Activated CD4-positive, alpha-beta T cell treated with anti-CD3 and anti-CD28 coated beads, Interleukin-2, amount 10 ng/mL, durations not matched to agents 24 days and 14 days (primary cell): ENCODE data around the gene SMC5. TPM values are rescaled to one million over a fixed set of nuclear protein-coding genes. Genes with fewer than 3 reads are reported as not detected.
"Not testable (repeated sequence)": the region's sequence is repeated elsewhere in the genome, so short reads cannot be mapped to it uniquely, and the experiment has no call there.

ENCODE experiments used
- DNase-seq: peaks from one replicate; pipeline ENCODE4 v3.0.0; 2022
- H3K27ac Mint-ChIP-seq: one replicate; pipeline ENCODE4 v1.8.0; 2022; ENCODE audit warnings: mild to moderate bottlenecking, mixed read lengths
- H3K27me3 Mint-ChIP-seq: one replicate; pipeline ENCODE4 v1.8.0; 2022; ENCODE audit warnings: mixed read lengths
- H3K36me3 Mint-ChIP-seq: one replicate; pipeline ENCODE4 v1.8.0; 2022; ENCODE audit warnings: low read depth, mild to moderate bottlenecking, mixed read lengths
- H3K4me1 Mint-ChIP-seq: one replicate; pipeline ENCODE4 v1.8.0; 2021; ENCODE audit warnings: mixed read lengths
- H3K4me3 Mint-ChIP-seq: one replicate; pipeline ENCODE4 v1.8.0; 2022; ENCODE audit warnings: mild to moderate bottlenecking, moderate library complexity, mixed read lengths
- H3K9me3 Mint-ChIP-seq: one replicate; pipeline ENCODE4 v1.8.0; 2021; ENCODE audit warnings: mixed read lengths
- intact Hi-C: fragments of 100-400 bp; cut with micrococcal nuclease; formaldehyde crosslinking; loops from one replicate; pipeline ENCODE4 v1.15.1; 2023
- total RNA-seq: library from RNA; stranded (reverse); gene quantifications from 2 replicates; pipeline ENCODE4 v1.2.3, GENCODE V29; 2022

Gene SMC5
- total RNA-seq: 47.0 and 50.7 TPM in 2 replicates

- Mint-ChIP-seq H3K4me3 (peak within 1 kb of the TSS; percentile 91), H3K27ac (peak within 1 kb of the TSS; percentile 85), H3K27me3 (peaks cover 11% of the 10 kb centered on the region), H3K4me1 (peaks cover 49% of the 10 kb centered on the region), H3K36me3 (peaks cover 40% of the 10 kb centered on the region), H3K9me3 (no peaks in the 10 kb centered on the region)
- intact Hi-C loops: loop anchor here (1.0 to 10.0 kb wide), 7 partner anchors 151 to 1508 kb away; partner anchors contain the start of genes APBA1 and CEMIP2
- DNase-seq: peak; percentile 98
Observed at GRCh38 chr9:70258692-70259511, at the start of gene SMC5. SMC5 (plus strand) TSS chr9:70258978; CDS start chr9:70259079, 101 bp downstream.

- Mint-ChIP-seq H3K36me3 (no peaks in the 10 kb centered on the region), H3K9me3 (peaks cover 6% of the 10 kb centered on the region), H3K4me3 (no peak overlapping the region), H3K4me1 (no peaks in the 10 kb centered on the region), H3K27ac (no peak overlapping the region), H3K27me3 (no peaks in the 10 kb centered on the region)
- intact Hi-C loops: no loop called here
- DNase-seq: no peak
Observed at GRCh38 chr9:70217029-70217428, 41.7 kb upstream of the SMC5 start.

- intact Hi-C loops: no loop called here
- Mint-ChIP-seq H3K27ac (no peak overlapping the region), H3K4me1 (no peaks in the 10 kb centered on the region), H3K9me3 (peaks cover 6% of the 10 kb centered on the region), H3K4me3 (no peak overlapping the region), H3K36me3 (no peaks in the 10 kb centered on the region), H3K27me3 (no peaks in the 10 kb centered on the region)
- DNase-seq: no peak
Observed at GRCh38 chr9:70218767-70219166, 40.0 kb upstream of the SMC5 start.

GRCh38 chr9:70220216-70220615 lies 38.6 kb upstream of the SMC5 start:
- Mint-ChIP-seq H3K27ac (no peak overlapping the region), H3K4me3 (no peak overlapping the region), H3K4me1 (no peaks in the 10 kb centered on the region), H3K27me3 (no peaks in the 10 kb centered on the region), H3K36me3 (no peaks in the 10 kb centered on the region), H3K9me3 (no peaks in the 10 kb centered on the region)
- no peak for DNase-seq
- intact Hi-C loops: no loop called here

- H3K9me3 Mint-ChIP-seq: no peaks in the 10 kb centered on the region
- no peak for DNase-seq
- H3K27ac Mint-ChIP-seq: no peak overlapping the region
- H3K27me3 Mint-ChIP-seq: no peaks in the 10 kb centered on the region
- intact Hi-C loops: no loop called here
- no peaks in the 10 kb centered on the region for H3K36me3 Mint-ChIP-seq
- no peak overlapping the region for H3K4me3 Mint-ChIP-seq
- no peaks in the 10 kb centered on the region for H3K4me1 Mint-ChIP-seq
Observed at GRCh38 chr9:70222354-70222753, 36.4 kb upstream of the SMC5 start.

GRCh38 chr9:70228118-70228517 lies 30.7 kb upstream of the SMC5 start:
- Mint-ChIP-seq H3K27ac (no peak overlapping the region), H3K4me3 (no peak overlapping the region), H3K27me3 (no peaks in the 10 kb centered on the region), H3K4me1 (no peaks in the 10 kb centered on the region), H3K36me3 (no peaks in the 10 kb centered on the region), H3K9me3 (no peaks in the 10 kb centered on the region)
- intact Hi-C loops: no loop called here
- no peak for DNase-seq

- no peaks in the 10 kb centered on the region for H3K4me1 Mint-ChIP-seq
Observed at GRCh38 chr9:70228611-70229010, 30.2 kb upstream of the SMC5 start.

GRCh38 chr9:70229026-70229425 lies 29.8 kb upstream of the SMC5 start:
- Mint-ChIP-seq H3K36me3 (no peaks in the 10 kb centered on the region), H3K4me3 (no peak overlapping the region), H3K27ac (no peak overlapping the region), H3K9me3 (no peaks in the 10 kb centered on the region), H3K27me3 (no peaks in the 10 kb centered on the region), H3K4me1 (no peaks in the 10 kb centered on the region)
- intact Hi-C loops: no loop called here
- DNase-seq: no peak

More at GRCh38 chr9:70228611-70229010, 30.2 kb upstream of the SMC5 start:
- H3K9me3 Mint-ChIP-seq: no peaks in the 10 kb centered on the region
- intact Hi-C loops: no loop called here
- DNase-seq: no peak
- H3K27me3 Mint-ChIP-seq: no peaks in the 10 kb centered on the region
- H3K27ac Mint-ChIP-seq: no peak overlapping the region
- no peaks in the 10 kb centered on the region for H3K36me3 Mint-ChIP-seq
- H3K4me3 Mint-ChIP-seq: no peak overlapping the region

GRCh38 chr9:70229579-70229978 lies 29.2 kb upstream of the SMC5 start:
- DNase-seq: no peak
- Mint-ChIP-seq H3K4me1 (no peaks in the 10 kb centered on the region), H3K27me3 (no peaks in the 10 kb centered on the region), H3K4me3 (no peak overlapping the region), H3K27ac (no peak overlapping the region), H3K9me3 (no peaks in the 10 kb centered on the region), H3K36me3 (no peaks in the 10 kb centered on the region)
- intact Hi-C loops: no loop called here

- Mint-ChIP-seq H3K9me3 (no peaks in the 10 kb centered on the region), H3K27me3 (no peaks in the 10 kb centered on the region), H3K4me3 (no peak overlapping the region), H3K4me1 (no peaks in the 10 kb centered on the region), H3K27ac (no peak overlapping the region), H3K36me3 (no peaks in the 10 kb centered on the region)
- DNase-seq: no peak
- intact Hi-C loops: no loop called here
Observed at GRCh38 chr9:70232476-70232875, 26.3 kb upstream of the SMC5 start.

- H3K27me3 Mint-ChIP-seq, H3K27ac Mint-ChIP-seq, H3K9me3 Mint-ChIP-seq, H3K4me3 Mint-ChIP-seq, H3K4me1 Mint-ChIP-seq, DNase-seq, H3K36me3 Mint-ChIP-seq, intact Hi-C loops: not testable (repeated sequence)
Observed at GRCh38 chr9:70234208-70234607, 24.6 kb upstream of the SMC5 start.

GRCh38 chr9:70245952-70246351 lies 12.8 kb upstream of the SMC5 start:
- DNase-seq, H3K9me3 Mint-ChIP-seq, H3K36me3 Mint-ChIP-seq, intact Hi-C loops, H3K4me1 Mint-ChIP-seq, H3K4me3 Mint-ChIP-seq, H3K27ac Mint-ChIP-seq: not testable (repeated sequence)
- H3K27me3 Mint-ChIP-seq: peaks cover 28% of the 10 kb centered on the region

- peaks cover 9% of the 10 kb centered on the region for H3K27me3 Mint-ChIP-seq
- intact Hi-C loops: loop anchor here (10.0 kb wide), 2 partner anchors 355 to 575 kb away; partner anchors contain the start of gene APBA1
- no peak for DNase-seq
Observed at GRCh38 chr9:70250221-70250620, 8.6 kb upstream of the SMC5 start.

GRCh38 chr9:70255486-70255885 lies 3.3 kb upstream of the SMC5 start:
- no peak overlapping the region for H3K27ac Mint-ChIP-seq
- no peak overlapping the region for H3K4me3 Mint-ChIP-seq
- intact Hi-C loops: loop anchor here (5.0 to 10.0 kb wide), 4 partner anchors 212 to 1512 kb away; partner anchors contain the start of genes APBA1 and CEMIP2
- DNase-seq: no peak
- H3K27me3 Mint-ChIP-seq: peaks cover 12% of the 10 kb centered on the region
- no peaks in the 10 kb centered on the region for H3K9me3 Mint-ChIP-seq
- H3K4me1 Mint-ChIP-seq: peaks cover 21% of the 10 kb centered on the region
- peaks cover 15% of the 10 kb centered on the region for H3K36me3 Mint-ChIP-seq

More at GRCh38 chr9:70250221-70250620, 8.6 kb upstream of the SMC5 start:
- no peak overlapping the region for H3K4me3 Mint-ChIP-seq
- H3K4me1 Mint-ChIP-seq: no peaks in the 10 kb centered on the region
- no peaks in the 10 kb centered on the region for H3K9me3 Mint-ChIP-seq
- H3K36me3 Mint-ChIP-seq: no peaks in the 10 kb centered on the region
- H3K27ac Mint-ChIP-seq: no peak overlapping the region
